HepG2 (cell line): Measurements from ENCODE around the gene ZKSCAN1. TPM values are rescaled to one million over a fixed set of nuclear protein-coding genes. Genes with fewer than 3 reads are reported as not detected.

Experiments
- CC2D1A ChIP-seq: sonication (generic); formaldehyde crosslinking; IDR thresholded peaks from 2 replicates; pipeline ENCODE4 v1.8.1; 2023; ENCODE audit warnings: mild to moderate bottlenecking, missing genetic modification reagents
- ISX ChIP-seq: sonication (generic); formaldehyde crosslinking; conservative IDR thresholded peaks from 2 replicates; pipeline ENCODE4 v1.5.0; 2020; ENCODE audit warnings: missing genetic modification reagents
- RBM39 ChIP-seq: fragments of 200-400 bp; formaldehyde crosslinking; IDR thresholded peaks from one replicate; pipeline ENCODE4 v1.6.1; 2018; ENCODE audit warnings: antibody characterized with exemption, mild to moderate bottlenecking, low read depth, low read length; ENCODE audit not compliant: poor library complexity, severe bottlenecking
- TAF15 ChIP-seq: fragments of 200-400 bp; formaldehyde crosslinking; IDR thresholded peaks from one replicate; pipeline ENCODE4 v1.6.1; 2018; ENCODE audit warnings: mild to moderate bottlenecking, low read depth, low read length; ENCODE audit not compliant: poor library complexity, severe bottlenecking
- ZNF549 ChIP-seq: sonication (generic); formaldehyde crosslinking; IDR thresholded peaks from 2 replicates; pipeline ENCODE4 v1.5.0; 2020; ENCODE audit warnings: missing genetic modification reagents
- ZNF660 ChIP-seq: sonication (generic); formaldehyde crosslinking; IDR thresholded peaks from 2 replicates; pipeline ENCODE4 v1.5.1; 2020; ENCODE audit warnings: mild to moderate bottlenecking, low read depth, missing genetic modification reagents, borderline replicate concordance
- polyA plus RNA-seq, 8 experiments: library from polyadenylated mRNA; depleted of rRNA in 3 of 8; stranded (reverse) in 7 of 8; unstranded in 1 of 8; fragments of >200 nt; fragmentation: Illumina TruSeq in 4 of 8; extraction: Trizol in 4 of 8; gene quantifications; 2 replicates each; pipeline versions ENCODE4 v1.2.1 to v1.2.3, GENCODE V29; 2011 to 2016; ENCODE audit warnings: low read depth in 4 of 8, missing spikeins in 1 of 8, mixed read lengths in 1 of 8; ENCODE audit not compliant: insufficient read depth in 1 of 8
- total RNA-seq, 5 experiments: library from RNA; depleted of rRNA; stranded (reverse); fragments of >200 nt; fragmentation: Illumina TruSeq; extraction: Trizol; gene quantifications; 2 replicates each; pipeline ENCODE4 v1.2.3, GENCODE V29; 2016; ENCODE audit warnings: low read depth in 1 of 5
- TF ChIP-seq, protein P1 (sequence below): sonication (generic); formaldehyde crosslinking; IDR thresholded peaks from 2 replicates; pipeline ENCODE4 v1.5.0; 2020; ENCODE audit warnings: mild to moderate bottlenecking, missing genetic modification reagents, borderline replicate concordance
- TF ChIP-seq, protein P2 (sequence below): sonication (generic); formaldehyde crosslinking; IDR thresholded peaks from 2 replicates; pipeline ENCODE4 v1.5.0; 2020; ENCODE audit warnings: missing genetic modification reagents, mild to moderate bottlenecking, borderline replicate concordance
- TF ChIP-seq, protein P3 (sequence below): sonication (generic); formaldehyde crosslinking; IDR thresholded peaks from 2 replicates; pipeline ENCODE4 v1.4.0; 2020; ENCODE audit warnings: mild to moderate bottlenecking, missing genetic modification reagents

The ZKSCAN1 gene
- total and polyA plus RNA-seq, 2 of the 13 experiments (the other 11 are each of a cell fraction or from before 2014, with no cell fraction given): 46.4 to 60.6 TPM

DNA sequence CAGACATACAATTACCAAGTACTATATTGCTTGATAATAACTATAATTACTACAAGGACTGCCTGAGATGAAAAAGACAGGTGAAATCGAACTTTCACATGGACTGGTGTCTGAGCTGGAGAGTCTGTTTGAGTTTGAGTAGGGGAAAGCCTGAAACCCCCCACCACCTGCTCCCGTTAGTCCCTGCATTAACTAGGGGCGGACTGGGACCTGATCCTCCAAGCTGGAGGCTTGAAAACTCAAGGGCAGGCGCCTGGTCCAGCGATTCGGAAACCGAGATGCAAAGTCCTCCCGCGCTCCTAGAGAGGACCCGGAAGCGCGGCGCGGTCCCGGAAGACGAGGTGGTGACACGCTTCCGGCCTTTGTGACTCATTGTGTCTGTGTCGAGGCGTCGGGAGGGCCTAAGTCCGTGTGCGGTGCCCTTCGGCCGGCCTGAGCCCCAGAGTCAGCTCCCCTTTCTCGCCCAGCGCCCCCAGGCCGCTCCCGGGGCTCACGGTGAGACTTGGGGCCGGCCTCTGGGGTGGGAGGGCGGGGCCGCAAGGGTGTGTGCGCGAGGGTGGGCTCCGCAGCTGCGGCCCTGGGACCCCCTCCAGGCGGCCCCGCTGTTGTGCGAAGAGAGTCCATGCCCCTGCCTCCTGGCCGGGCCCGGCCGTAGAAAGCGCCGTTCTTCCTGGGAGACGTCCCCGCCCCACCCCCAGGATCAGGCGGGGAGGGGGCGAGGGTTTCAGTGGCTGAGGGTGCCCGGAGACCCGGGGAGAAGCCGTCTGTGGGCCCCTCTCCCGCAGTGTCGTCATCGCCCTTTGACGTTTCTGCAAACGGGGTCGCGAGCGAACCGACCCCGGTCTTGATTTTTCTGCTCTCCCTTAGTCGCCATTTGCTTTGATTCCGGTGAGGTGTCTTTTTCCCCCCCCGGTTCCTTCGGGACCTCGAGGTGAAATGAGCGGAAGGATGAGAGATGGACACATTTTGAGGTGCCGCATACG lies at the start of gene ZKSCAN1 (continued):
- TF ChIP-seq ISX (CRISPR knock-in tag) (no peak), CC2D1A (CRISPR knock-in tag) (no peak), ZNF549 (CRISPR knock-in tag) (no peak), ZNF660 (CRISPR knock-in tag) (no peak), TAF15 (no peak), RBM39 (peak; percentile 86)
- TF ChIP-seq, protein P1, sequence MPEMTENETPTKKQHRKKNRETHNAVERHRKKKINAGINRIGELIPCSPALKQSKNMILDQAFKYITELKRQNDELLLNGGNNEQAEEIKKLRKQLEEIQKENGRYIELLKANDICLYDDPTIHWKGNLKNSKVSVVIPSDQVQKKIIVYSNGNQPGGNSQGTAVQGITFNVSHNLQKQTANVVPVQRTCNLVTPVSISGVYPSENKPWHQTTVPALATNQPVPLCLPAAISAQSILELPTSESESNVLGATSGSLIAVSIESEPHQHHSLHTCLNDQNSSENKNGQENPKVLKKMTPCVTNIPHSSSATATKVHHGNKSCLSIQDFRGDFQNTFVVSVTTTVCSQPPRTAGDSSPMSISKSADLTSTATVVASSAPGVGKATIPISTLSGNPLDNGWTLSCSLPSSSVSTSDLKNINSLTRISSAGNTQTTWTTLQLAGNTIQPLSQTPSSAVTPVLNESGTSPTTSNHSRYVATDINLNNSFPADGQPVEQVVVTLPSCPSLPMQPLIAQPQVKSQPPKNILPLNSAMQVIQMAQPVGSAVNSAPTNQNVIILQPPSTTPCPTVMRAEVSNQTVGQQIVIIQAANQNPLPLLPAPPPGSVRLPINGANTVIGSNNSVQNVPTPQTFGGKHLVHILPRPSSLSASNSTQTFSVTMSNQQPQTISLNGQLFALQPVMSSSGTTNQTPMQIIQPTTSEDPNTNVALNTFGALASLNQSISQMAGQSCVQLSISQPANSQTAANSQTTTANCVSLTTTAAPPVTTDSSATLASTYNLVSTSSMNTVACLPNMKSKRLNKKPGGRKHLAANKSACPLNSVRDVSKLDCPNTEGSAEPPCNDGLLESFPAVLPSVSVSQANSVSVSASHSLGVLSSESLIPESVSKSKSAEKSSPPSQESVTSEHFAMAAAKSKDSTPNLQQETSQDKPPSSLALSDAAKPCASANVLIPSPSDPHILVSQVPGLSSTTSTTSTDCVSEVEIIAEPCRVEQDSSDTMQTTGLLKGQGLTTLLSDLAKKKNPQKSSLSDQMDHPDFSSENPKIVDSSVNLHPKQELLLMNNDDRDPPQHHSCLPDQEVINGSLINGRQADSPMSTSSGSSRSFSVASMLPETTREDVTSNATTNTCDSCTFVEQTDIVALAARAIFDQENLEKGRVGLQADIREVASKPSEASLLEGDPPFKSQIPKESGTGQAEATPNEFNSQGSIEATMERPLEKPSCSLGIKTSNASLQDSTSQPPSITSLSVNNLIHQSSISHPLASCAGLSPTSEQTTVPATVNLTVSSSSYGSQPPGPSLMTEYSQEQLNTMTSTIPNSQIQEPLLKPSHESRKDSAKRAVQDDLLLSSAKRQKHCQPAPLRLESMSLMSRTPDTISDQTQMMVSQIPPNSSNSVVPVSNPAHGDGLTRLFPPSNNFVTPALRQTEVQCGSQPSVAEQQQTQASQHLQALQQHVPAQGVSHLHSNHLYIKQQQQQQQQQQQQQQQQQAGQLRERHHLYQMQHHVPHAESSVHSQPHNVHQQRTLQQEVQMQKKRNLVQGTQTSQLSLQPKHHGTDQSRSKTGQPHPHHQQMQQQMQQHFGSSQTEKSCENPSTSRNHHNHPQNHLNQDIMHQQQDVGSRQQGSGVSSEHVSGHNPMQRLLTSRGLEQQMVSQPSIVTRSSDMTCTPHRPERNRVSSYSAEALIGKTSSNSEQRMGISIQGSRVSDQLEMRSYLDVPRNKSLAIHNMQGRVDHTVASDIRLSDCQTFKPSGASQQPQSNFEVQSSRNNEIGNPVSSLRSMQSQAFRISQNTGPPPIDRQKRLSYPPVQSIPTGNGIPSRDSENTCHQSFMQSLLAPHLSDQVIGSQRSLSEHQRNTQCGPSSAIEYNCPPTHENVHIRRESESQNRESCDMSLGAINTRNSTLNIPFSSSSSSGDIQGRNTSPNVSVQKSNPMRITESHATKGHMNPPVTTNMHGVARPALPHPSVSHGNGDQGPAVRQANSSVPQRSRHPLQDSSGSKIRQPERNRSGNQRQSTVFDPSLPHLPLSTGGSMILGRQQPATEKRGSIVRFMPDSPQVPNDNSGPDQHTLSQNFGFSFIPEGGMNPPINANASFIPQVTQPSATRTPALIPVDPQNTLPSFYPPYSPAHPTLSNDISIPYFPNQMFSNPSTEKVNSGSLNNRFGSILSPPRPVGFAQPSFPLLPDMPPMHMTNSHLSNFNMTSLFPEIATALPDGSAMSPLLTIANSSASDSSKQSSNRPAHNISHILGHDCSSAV (CRISPR knock-in tag): no peak
- TF ChIP-seq, protein P2, sequence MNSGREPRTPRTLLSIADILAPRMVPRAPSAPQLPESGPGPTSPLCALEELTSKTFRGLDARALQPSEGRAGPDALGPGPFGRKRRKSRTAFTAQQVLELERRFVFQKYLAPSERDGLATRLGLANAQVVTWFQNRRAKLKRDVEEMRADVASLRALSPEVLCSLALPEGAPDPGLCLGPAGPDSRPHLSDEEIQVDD (CRISPR knock-in tag): peak; percentile 31; the same call in 1 of the 2 replicates
- TF ChIP-seq, protein P3, sequence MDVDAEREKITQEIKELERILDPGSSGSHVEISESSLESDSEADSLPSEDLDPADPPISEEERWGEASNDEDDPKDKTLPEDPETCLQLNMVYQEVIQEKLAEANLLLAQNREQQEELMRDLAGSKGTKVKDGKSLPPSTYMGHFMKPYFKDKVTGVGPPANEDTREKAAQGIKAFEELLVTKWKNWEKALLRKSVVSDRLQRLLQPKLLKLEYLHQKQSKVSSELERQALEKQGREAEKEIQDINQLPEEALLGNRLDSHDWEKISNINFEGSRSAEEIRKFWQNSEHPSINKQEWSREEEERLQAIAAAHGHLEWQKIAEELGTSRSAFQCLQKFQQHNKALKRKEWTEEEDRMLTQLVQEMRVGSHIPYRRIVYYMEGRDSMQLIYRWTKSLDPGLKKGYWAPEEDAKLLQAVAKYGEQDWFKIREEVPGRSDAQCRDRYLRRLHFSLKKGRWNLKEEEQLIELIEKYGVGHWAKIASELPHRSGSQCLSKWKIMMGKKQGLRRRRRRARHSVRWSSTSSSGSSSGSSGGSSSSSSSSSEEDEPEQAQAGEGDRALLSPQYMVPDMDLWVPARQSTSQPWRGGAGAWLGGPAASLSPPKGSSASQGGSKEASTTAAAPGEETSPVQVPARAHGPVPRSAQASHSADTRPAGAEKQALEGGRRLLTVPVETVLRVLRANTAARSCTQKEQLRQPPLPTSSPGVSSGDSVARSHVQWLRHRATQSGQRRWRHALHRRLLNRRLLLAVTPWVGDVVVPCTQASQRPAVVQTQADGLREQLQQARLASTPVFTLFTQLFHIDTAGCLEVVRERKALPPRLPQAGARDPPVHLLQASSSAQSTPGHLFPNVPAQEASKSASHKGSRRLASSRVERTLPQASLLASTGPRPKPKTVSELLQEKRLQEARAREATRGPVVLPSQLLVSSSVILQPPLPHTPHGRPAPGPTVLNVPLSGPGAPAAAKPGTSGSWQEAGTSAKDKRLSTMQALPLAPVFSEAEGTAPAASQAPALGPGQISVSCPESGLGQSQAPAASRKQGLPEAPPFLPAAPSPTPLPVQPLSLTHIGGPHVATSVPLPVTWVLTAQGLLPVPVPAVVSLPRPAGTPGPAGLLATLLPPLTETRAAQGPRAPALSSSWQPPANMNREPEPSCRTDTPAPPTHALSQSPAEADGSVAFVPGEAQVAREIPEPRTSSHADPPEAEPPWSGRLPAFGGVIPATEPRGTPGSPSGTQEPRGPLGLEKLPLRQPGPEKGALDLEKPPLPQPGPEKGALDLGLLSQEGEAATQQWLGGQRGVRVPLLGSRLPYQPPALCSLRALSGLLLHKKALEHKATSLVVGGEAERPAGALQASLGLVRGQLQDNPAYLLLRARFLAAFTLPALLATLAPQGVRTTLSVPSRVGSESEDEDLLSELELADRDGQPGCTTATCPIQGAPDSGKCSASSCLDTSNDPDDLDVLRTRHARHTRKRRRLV: no peak
